ENCODE results near the gene TLR8.

The TLR8 gene

DNA sequence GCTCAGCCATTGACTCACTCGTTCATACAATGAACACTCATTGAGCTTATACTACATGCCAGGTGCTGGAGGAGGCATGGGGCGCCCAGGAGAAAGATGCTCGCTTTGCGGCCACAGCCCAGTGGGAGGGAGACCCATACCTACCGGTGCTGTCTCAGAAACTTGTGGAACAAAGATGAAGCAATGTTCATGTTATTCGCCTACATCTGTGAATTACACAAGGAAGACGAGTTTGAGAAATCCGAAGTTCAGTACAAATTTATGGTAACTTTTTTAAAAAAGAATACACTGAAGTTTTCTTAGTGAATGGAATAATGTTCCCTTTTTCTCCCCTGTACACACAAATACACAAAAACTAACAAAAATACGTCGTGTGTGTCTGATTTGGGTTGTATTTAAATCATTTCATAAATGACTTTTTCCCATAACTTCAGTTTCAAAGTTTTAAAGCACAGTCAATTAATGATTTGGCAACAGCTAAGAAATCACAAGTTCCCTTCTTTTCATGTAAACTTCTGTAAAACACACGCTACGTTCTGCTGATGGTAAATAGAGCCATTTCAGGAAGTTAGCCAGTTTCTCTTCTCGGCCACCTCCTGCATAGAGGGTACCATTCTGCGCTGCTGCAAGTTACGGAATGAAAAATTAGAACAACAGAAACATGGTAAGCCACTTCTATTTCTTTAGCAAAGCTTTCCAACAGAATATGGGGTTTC is at the start of gene TLR8:
TLR8 (plus strand) TSS at position 575 of the 716 bp plus-strand sequence; CDS start at position 662, 87 bp downstream.
- no peak for DNase-seq (ENCODE audit: low read depth)

DNA sequence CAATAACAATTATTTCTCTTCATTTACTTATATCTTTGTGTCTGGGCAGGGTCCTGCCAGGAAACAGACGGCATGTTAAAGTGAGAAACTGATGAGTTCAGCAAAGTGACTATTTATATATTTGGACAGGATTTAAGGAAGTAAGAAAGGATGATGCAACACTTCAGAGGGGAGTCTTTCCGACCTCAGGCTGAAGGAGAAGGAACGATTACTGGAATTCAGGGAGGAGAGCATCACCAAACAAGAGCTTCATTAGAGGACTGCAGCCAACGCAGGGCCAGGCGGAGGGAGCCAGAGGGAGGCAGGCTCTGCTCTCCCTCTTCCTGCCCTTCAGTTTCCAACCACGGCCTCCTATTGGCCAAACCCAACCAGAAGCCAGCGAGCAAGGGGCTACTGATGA is 41.1 kb upstream of the TLR8 start:
- no peak for DNase-seq (ENCODE audit: low read depth)

DNA sequence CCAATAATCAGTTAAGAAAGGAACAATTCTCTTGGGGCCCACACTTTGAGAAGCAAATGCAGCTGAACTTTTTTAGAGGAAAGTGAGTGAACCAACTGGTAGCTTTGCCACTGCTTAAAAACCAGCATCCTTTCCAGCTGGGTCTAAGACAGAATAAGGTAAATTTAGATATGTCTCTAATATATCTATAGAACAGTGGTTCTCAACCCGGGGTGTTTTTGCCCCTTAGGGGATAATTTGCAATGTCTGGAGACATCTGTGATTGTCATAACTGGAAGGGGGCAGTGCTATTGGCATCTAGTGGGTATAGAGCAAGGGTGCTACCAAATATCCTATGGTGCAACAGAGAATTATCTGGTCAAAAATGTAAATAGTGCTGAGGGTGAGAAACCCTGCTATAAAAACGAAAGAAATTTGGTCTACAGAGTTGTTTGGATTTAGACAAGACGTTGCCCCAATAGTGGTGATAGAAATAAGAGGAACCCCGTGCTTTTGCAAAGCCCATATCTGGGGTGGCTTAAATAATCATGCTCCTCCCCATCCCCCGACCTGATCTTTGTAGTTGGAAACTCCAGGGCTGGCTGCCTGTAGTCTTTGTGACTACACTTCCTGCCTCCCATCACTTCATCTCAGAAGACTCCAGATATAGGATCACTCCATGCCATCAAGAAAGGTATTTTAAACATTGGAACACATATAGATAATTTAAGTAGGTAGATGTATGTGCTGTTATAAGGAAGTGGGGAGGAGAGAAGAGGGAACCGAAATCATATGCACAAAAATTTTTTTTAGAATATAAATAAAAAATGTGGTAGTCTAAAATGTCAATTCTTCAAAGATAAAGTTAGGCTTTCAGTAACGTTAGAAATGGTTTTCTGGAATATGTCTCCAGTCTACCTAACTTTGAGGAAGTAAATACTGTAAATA is 39.7 kb upstream of the TLR8 start, which contains the start of gene TLR7:
TLR7 (plus strand) TSS at position 622 of the 927 bp plus-strand sequence. CDS start 507 bp downstream, outside the sequence.
- DNase-seq (ENCODE audit: low read depth): no peak

DNA sequence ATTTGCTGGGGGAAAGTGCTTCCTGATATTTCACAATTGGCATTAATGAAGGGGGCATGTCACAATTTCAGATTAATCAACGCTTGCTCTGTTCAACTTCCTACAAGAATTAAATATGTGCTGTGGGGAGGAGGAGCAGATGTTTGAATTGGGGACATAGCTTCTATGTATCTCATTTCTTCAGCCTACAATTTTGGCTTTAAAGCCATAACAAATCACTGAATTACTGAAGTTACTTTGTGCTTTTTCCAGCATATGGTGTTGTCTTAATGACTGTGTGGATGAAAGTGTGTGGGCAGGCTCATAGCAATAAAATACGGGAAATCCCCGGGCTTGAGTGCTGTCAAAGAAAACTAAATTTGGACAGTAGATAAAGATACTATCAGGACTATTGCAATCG is 38.7 kb upstream of the TLR8 start:
- DNase-seq (ENCODE audit: low read depth): no peak

DNA sequence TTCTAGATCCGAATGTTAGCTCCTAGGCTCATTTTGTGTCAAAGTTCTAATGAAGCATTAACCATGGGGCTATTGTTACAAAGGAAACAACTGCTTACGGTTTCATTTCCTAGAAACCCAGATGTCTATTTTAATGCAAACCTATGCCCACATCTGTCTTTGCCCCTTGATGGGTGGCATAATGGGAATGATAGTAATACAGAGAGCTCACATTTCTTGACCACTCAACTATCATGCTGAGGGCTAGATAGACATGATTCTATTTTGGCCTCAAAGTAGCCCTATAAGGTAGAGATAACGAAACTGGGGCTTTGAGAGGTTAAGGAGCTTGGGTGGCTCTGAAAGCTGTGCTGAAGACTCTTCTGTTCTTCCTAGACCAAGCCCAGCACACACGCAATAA is 37.7 kb upstream of the TLR8 start:
- DNase-seq (ENCODE audit: low read depth): no peak

DNA sequence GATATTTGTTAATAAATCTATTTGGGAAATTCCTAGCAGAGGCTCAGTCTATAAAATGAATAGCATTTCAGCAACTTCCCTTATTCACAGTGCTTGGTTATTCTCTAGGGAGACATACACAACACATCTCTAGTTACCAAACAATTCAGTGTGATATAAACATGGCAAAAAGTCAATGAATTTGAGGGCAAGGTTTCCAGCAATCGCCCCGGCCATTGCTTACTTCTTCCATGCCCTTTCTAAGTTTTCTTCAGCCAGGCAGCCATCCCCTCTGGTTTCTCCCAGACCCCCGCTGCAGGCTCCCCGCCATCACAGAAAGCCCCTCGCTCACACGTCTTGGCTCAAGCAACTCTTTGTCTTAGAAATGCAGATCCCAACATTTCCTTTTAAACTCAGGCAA is 35.2 kb upstream of the TLR8 start:
- DNase-seq (ENCODE audit: low read depth): peak; percentile 26

DNA sequence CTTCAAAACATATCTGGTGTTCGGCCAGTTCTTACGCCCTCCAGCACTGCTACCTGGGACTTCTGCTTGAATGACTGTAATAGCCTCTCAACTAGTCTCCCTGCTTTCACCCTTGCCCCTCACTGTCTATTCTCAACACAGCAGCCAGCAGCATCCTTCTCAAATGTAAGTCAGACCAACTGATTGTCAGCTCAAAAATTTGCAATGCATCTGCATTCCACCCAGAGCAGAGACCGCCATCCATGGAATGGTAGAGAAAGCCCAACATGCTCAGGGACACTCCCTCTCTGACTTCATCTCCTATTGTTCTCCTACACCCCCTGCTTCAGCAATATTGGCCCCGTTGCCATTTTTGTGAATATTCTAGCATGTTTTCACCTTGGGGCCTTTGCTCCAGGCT is 33.7 kb upstream of the TLR8 start:
- DNase-seq (ENCODE audit: low read depth): no peak

DNA sequence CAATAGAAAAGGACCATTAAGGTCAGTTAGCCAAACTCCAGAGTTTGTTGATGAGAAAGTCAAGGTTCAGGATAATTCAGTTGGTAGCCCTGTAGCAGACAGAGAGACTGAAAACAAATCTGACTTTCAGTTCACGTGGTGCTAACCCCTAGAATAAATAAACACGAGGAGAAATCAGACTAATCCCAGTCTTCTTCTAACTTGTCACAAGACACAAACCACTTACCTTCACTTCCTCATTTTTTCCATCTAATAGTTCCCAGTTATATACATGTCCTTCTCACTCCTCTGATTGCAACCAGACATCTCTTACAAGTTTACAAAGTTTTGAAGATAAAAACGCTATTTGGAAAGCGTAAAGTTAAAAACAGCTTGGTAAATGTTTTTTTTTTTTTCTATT is 31.8 kb upstream of the TLR8 start:
- no peak for DNase-seq (ENCODE audit: low read depth)

DNA sequence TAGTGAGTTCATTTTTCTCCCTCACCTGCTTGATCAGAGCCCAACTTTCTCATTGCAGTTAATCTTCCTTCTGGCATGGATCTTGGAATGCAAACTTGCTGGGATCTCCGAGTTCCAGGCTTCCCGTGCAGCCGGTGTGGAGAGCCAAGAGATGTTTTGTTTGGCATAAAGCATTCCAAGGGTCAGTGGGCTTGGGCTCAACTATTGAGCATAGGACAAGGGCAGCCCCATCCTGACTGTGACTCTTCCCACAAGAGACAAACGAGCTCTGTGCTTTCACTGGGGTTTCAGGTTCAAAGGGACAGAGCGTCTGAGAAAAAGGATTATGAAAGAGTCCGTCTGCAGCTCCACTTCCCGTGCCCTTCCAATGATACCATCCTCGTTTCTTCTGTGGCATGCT is 29.0 kb upstream of the TLR8 start:
- DNase-seq (ENCODE audit: low read depth): no peak

DNA sequence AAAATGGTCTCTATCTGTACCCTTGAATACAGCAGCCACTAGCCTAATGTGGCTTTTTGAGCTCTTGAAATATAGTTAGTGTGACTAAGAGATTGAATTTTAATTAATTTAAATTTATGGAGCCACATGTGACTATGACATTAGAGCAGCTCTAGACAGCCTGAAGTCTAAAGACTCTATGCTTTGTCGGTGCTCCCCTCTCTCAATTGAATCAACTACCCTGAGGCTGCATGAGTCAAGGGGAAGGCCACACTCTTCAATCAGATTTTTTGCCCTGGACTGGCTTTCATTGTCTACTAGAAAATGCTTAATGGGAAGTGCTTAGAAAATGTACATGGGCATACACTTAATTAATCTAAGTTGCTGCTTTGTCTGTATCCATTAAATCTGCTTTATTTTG is 27.9 kb upstream of the TLR8 start:
- no peak for DNase-seq (ENCODE audit: low read depth)

DNA sequence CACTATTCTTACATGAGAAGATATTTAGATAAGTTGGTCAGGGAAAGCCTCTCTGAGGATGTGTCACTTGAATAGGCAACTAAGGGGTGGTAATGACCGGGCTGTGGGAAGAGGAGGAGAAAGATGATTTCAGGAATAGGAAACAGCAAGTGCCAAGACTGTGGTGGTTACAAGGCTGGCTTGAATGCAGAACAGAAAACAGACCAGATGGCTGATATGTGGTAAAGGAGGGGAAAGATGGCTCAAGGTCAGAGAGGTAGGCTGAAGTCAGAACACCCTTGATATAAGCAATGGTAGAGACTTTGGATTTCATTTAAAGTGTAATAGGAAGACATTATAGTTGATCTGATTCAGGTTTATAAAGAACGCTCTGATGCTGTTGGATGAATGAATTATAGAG is 24.5 kb upstream of the TLR8 start:
- DNase-seq (ENCODE audit: low read depth): no peak

DNA sequence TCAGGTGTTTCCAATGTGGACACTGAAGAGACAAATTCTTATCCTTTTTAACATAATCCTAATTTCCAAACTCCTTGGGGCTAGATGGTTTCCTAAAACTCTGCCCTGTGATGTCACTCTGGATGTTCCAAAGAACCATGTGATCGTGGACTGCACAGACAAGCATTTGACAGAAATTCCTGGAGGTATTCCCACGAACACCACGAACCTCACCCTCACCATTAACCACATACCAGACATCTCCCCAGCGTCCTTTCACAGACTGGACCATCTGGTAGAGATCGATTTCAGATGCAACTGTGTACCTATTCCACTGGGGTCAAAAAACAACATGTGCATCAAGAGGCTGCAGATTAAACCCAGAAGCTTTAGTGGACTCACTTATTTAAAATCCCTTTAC is 20.9 kb upstream of the TLR8 start:
- DNase-seq (ENCODE audit: low read depth): no peak

DNA sequence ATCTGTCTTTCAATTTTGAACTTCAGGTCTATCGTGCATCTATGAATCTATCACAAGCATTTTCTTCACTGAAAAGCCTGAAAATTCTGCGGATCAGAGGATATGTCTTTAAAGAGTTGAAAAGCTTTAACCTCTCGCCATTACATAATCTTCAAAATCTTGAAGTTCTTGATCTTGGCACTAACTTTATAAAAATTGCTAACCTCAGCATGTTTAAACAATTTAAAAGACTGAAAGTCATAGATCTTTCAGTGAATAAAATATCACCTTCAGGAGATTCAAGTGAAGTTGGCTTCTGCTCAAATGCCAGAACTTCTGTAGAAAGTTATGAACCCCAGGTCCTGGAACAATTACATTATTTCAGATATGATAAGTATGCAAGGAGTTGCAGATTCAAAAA is 19.9 kb upstream of the TLR8 start:
- DNase-seq (ENCODE audit: low read depth): no peak

DNA sequence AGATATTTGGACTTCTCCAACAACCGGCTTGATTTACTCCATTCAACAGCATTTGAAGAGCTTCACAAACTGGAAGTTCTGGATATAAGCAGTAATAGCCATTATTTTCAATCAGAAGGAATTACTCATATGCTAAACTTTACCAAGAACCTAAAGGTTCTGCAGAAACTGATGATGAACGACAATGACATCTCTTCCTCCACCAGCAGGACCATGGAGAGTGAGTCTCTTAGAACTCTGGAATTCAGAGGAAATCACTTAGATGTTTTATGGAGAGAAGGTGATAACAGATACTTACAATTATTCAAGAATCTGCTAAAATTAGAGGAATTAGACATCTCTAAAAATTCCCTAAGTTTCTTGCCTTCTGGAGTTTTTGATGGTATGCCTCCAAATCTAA is 19.3 kb upstream of the TLR8 start:
- DNase-seq (ENCODE audit: low read depth): no peak

DNA sequence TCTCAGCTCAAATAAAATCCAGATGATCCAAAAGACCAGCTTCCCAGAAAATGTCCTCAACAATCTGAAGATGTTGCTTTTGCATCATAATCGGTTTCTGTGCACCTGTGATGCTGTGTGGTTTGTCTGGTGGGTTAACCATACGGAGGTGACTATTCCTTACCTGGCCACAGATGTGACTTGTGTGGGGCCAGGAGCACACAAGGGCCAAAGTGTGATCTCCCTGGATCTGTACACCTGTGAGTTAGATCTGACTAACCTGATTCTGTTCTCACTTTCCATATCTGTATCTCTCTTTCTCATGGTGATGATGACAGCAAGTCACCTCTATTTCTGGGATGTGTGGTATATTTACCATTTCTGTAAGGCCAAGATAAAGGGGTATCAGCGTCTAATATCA is 18.7 kb upstream of the TLR8 start:
- no peak for DNase-seq (ENCODE audit: low read depth)

DNA sequence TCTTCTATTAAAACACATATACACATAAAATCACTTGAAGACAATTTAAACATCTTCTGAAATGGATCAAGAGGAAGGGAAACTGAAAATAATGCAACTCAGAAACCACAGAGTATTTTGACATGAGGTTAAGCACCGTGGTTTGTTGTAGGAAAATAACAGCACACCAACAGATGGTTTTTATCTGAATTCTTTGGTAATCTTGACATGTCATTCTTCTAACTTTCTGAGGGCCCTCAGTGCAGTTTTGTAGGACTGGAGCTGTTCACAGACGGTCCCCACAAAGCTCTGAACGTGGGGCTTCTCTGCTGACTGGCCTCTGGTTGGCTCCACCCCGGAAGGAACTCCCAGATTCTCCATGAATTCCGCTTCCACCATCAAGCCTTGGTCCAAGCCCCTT is 16.0 kb upstream of the TLR8 start:
- DNase-seq (ENCODE audit: low read depth): peak; percentile 1

DNA sequence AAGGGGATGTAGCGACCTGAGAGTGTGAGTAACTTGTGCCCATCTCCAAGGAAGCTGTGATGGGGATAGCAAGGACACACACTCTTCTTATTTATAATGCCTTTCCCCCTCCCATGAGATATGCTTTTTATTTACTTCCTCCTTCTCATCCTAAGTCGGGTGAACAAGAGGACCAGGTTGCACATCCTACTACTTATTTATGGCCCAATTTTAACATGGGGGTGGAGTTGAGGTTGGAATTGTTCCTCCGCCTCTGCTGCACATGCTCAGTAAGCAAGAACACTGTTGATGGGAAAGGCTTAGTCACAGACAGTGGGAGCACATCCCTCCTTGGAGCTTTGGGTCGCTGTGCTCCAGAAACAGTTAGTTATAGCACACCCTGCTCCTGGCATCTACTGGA is 15.2 kb upstream of the TLR8 start:
- no peak for DNase-seq (ENCODE audit: low read depth)

DNA sequence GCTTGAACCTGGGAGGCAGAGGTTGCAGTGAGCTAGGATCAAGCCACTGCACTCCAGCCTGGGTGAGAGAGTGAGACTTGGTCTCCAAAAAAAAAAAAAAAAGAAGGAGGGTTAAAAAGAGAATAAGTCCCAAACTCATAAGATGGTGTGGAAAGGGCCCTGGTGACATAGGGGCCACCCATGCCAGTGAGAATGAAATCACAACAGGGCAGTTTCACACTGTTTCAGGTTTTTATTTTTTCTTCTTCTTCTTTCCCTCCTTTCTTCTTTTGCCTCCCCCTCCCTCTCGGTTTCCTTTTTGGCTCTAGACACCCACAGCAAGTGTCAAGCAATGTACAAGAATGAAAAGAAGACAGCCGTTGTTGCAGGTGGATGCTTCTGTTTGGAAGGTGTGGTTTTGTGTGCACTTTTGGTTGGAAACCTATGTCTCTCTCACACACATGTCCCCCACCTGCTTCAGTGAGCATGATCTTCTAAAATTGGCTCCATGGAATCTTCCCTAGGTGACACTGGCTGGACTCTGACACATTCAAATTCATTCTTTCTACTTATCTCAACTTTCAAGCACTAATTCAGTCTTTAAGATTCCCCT is 14.4 kb upstream of the TLR8 start:
- no peak for DNase-seq (ENCODE audit: low read depth)

DNA sequence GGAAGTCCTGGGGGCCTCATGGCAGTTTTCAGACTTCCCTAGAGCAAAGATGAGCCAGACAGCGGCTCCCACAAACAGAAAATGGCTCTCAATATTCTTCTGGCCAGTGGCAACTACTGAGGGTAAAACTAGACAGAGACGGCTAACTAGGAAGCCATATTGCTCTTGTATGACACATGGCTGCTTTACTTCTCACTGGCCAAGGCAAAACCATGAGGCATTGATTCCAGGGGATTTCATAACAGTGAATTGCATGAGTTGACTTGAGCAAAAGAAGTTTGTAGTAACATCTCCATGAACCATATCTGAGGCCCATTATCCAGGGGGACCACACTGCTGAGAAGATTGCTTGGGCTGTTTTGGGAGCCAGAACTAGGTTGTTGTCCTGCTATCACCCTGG is 13.7 kb upstream of the TLR8 start:
- DNase-seq (ENCODE audit: low read depth): peak; percentile 9

DNA sequence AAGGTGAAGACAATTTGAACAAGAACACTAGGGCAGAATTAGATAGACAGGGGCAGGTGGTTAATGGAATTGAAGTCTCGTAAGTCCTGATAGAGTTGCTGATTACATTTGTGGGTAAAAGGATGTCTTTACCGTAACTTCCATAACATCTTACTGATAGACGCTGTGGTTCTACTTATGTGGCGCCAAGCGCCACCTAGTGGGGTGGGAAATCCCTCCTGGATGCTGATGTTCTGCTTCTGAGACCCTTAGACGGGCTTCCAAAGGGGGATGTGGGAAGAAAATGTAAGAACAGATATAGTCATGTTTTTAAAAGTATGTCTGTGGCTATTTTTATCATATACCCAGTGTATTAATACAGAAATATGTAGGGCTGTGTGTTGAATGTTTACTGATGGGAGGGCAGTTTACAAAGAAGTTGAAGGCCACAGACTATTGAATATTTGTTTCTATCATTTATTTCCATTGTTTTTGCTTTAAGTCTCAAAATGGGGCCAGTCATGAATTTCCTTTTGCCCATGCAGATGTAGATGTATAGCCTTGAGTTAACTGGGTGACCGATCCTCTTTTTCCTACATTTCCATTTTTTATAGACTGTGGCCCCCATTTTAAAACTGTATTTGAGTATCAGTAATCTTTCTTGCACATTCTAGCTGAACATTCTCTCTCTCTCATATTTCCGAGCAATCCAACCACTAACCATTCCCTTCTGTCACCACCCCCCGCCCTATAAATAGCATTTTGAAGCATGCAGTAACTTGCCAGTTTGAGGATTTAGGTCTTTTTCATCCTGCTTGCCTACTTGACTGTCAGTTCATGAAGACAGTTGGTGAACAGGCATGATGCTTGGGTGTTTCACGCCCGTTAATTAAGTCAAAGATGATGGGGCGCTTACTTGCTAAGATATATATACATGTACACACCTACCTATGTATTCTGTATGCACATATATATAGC is 12.1 kb upstream of the TLR8 start:
- DNase-seq (ENCODE audit: low read depth): peak; percentile 1

DNA sequence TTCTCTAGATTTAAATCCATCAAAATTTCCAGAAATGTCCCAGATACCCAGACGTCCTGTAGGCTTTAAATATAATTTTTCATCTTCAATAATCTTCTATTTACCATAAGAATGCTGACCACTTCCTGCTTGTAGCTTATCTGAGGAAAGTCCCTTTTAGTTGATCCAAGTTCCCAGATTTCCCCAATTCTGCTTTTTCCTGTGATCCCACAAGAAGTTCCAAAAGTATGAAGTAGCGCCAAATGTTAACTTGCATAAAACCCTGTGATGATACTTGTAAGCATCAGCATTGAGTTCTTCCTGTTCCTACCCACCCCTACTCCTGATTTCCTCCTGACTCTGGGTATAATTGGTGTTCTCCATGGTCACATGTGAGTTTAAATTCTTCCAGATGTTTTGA is 10.6 kb upstream of the TLR8 start:
- no peak for DNase-seq (ENCODE audit: low read depth)

DNA sequence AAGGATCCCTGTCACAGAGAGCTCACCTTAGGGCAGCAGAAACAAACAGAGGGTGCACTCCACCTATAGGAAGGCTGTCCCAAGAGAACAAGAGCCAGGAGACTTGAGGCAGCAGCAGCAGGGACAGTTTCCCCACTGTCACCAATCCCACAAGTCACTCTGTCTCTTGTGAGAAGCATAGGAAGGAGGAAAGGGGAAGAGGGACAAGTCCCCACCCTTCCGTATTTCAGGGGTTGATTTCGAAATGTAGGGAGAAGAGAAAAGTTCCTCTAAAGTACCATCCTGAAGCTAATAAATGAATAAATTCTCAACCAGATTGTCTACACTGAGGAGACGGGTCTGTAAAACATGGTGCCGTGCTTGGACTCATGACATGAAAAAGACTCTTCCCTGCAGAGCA is 9.5 kb upstream of the TLR8 start:
- DNase-seq (ENCODE audit: low read depth): no peak

Measured in fibroblast of gingiva (primary cell).